Stimulated activated CD4-positive, alpha-beta T cell treated with anti-CD3 and anti-CD28 coated beads, Interleukin-1b, Interleukin-23, amount 100 ng/mL, for 48 hours (primary cell): ENCODE measurements around the gene APOC4.
"Not testable (repeated sequence)": the region's sequence is repeated elsewhere in the genome, so short reads cannot be mapped to it uniquely, and the experiment has no call there.

ENCODE experiments used
- DNase-seq: peaks from one replicate; pipeline ENCODE4 v3.0.0-alpha.2; 2020

APOC4 gene

DNA sequence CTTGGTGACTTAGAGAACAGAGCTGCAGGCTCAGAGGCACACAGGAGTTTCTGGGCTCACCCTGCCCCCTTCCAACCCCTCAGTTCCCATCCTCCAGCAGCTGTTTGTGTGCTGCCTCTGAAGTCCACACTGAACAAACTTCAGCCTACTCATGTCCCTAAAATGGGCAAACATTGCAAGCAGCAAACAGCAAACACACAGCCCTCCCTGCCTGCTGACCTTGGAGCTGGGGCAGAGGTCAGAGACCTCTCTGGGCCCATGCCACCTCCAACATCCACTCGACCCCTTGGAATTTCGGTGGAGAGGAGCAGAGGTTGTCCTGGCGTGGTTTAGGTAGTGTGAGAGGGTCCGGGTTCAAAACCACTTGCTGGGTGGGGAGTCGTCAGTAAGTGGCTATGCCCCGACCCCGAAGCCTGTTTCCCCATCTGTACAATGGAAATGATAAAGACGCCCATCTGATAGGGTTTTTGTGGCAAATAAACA is 17.8 kb upstream of the APOC4 start:
- no peak for DNase-seq

DNA sequence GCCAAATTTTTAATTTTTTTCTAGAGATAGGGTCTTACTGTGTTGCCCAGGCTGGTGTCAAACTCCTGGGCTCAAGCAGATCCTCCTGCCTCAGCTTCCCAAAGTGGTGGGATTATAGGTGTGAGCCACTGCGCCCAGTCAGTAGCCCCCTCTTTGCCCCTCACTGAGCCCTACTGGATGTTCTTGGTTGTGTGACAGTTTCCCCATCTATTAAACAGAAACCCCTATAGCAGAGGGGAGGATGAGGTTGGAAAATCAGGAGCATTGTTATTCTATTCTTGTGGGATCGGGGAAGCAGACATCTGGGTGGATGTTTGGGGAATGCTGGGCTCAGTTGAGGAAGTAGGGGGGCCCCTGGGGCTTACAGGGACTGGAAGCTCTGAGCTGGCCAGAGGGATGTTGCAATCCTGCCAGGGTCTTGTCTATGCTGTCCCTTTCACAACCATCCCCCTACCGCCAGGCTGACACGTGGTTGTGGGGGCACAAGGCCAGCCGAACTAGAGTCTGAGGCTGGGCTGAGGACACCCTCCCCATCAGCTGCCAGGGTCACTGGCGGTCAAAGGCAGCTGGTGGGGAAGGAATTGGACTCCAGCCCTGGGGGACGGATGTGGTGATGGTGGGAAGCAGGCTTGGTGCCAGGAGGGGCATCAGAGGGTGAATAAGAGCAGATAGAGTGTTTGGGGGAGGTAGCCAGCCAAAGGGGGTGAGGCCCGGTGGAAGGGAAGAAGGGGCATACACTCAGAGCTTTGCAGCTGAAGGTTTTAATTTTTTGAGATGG is 16.7 kb upstream of the APOC4 start:
- no peak for DNase-seq

DNA sequence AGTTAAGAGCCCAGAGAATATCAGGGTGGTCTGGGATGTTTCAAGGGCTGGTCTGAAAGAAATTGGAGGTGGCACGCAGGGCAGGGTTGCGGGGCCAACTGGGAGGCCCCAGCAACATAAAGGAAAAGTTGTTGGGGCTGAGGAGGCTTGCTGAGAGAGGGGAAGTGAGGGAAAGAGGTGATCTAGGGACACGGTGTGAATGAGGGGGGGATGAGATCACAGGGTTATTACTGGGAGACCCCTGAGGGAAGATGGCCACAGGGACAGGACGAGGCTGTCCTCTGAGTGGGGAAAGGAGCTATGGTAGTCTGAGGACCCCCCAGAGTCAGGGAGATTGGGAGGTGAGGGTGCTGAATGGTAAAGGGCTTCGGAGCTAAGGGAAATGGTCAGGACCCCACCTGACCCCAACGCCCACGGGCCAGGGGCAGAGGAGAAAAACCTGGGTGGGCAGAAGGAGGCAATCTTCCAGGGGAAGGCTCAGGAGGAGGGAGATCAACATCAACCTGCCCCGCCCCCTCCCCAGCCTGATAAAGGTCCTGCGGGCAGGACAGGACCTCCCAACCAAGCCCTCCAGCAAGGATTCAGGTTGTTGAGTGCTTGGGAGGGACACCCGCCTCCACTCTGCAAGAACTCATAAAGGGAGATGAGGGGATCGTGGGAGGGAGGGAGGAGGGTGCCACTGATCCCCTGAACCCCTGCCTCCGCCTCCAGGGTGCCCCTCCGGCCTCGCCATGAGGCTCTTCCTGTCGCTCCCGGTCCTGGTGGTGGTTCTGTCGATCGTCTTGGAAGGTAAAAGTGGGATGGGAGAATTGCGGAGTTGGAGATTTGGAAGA is 15.6 kb upstream of the APOC4 start:
- DNase-seq = not testable (repeated sequence)

DNA sequence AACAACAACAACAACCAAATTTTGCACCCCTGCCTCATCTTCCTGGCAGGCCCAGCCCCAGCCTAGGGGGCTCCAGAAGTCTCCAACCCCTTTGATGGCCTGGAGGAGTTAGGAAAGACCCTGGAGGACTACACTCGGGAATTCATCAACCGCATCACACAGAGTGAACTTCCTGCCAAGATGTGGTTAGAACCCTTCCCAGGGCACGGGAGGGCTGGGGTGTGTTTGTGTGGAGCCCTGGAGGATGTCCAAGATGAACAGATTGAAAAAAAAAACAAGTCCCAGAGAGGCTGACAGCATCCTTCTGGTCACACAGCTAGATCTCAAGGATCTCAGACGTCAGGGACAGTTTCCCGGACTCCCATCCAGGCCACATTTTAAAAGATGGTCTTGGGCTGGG is 14.3 kb upstream of the APOC4 start:
- no peak for DNase-seq

- no peak for DNase-seq
These were observed 11.9 kb upstream of the APOC4 start for GRCh38 chr19:44930088-44930487.

GRCh38 chr19:44931541-44931940 is 10.5 kb upstream of the APOC4 start:
- no peak for DNase-seq

- DNase-seq = no peak
These were observed 2.4 kb upstream of the APOC4 start for GRCh38 chr19:44939668-44940067.

GRCh38 chr19:44943801-44944249 is 1.8 kb downstream of the APOC4 start:
- DNase-seq = no peak

DNA sequence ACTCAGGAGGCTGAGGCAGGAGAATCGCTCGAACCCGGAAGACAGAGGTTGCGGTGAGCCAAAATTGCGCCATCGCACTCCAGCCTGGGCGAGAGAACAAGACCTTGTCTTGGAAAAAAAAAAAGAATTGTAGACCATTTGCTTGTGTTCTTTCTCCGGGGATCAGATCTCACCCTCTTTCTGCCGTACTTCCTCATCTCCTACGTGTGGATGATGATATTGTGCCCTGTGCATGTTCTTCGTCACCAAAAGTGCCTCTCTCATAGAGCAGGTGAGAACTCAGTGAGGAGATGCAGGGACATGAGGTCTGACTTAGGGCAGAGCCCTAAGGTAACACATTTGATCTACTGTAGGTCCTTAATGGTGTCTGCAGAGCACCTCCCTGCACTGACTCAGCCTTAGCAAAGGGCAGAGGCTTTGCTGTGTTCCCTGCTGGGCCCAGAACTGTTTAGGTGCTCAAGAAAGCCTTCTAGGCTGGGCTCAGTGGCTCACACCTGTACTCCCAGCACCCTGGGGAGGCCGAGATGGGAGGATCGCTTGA is 5.1 kb downstream of the APOC4 start:
- no peak for DNase-seq

DNA sequence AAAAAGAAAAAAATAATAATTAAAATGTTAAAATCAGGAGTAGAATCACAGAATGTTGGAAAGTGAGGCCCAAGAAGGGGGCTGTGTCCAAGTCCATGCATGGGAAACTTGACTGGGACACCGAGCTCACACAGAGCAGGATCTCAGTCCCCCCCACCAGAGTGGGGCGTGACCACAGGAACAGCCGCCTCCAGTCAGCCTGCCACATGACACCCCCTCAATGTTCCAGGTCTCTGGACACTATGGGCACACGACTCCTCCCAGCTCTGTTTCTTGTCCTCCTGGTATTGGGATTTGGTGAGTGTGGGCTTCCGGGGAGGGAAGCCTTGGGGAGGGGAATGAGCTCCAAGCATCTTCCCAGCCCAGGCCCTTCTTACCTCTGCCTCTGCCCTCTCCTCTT is 6.2 kb downstream of the APOC4 start:
- DNase-seq = no peak

- no peak for DNase-seq
These were observed 6.8 kb downstream of the APOC4 start for GRCh38 chr19:44948763-44949374.

DNA sequence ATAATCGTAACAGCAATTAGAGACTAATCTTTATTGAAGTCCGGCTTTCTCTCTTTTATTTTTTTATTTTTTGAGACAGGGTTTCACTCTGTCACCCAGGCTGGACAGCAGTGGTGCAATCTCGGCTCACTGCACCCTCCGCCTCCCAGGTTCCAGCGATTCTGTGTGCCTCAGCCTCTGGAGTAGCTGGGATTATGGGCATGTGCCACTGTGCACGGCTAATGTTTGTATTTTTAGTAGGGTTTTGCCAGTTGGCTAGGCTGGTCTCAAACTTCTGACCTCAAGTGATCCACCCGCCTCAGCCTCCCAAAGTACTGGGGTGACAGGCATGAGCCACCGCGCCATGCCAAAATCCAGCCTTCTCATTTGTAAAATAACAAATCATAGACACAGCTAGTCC is 7.5 kb downstream of the APOC4 start:
- DNase-seq = no peak

DNA sequence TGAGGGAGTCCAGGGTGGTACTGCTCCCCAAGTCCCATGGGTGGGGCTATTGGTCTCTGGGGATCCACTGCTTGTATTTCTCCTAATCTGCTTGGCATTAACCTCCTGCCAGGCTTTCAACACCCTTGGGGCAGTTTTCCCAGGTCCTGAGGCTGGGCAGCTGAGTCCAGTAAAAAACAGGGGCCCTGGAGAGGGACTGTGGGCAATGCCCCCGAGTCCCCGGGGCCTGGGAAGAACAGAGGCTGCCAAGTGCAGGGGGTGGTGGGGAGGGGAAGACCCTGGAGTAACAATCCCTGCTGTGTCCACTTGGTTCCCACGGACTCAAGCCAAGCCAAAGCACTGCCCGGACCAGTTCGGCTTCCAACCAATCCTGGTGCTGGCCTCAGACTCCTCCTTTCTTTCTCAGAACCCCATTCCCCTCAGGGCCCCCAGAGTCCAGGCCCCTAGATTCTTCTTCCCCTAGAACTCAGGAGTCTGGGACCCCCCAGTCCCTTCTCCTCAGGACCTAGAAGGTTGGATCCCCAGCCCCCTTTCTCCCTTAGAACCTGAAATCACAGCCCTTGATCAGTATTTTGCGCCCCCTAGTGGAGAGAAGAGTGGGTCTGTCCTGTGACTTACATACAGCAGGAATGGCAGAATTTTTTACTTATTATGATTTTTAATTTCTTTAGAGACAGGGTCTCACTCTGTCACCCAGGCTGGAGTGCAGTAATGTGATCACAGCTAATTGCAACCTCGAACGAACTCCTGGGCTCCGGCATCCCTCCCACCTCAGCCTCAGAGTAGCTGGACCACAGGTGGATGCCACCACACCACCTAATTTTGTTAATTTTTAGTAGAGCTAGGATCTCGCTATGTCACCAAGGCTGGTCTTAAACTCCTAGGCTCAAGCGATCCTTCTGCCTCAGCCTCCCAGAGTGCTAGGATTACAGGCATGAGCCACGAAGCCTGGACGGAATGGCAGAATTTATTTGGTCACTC is 9.4 kb downstream of the APOC4 start:
- peak; percentile 58 for DNase-seq

DNA sequence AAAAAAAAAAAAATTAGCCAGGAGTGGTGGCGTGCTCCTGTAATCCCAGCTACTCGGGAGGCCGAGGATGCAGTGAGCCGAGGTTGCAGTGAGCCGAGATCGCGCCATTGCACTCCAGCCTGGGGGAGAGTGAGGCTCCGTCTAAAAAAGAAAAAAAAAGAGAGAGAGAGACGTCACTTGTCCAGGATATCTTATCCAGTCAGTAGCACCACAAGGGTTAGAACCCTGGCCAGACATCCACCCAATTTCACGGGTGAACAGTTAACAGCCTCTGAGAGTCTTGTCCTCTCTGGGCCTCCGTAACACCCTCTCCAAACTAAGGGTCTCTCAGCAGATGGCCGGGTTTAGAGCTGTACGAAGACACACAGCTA is 12.2 kb downstream of the APOC4 start:
- no peak for DNase-seq

DNA sequence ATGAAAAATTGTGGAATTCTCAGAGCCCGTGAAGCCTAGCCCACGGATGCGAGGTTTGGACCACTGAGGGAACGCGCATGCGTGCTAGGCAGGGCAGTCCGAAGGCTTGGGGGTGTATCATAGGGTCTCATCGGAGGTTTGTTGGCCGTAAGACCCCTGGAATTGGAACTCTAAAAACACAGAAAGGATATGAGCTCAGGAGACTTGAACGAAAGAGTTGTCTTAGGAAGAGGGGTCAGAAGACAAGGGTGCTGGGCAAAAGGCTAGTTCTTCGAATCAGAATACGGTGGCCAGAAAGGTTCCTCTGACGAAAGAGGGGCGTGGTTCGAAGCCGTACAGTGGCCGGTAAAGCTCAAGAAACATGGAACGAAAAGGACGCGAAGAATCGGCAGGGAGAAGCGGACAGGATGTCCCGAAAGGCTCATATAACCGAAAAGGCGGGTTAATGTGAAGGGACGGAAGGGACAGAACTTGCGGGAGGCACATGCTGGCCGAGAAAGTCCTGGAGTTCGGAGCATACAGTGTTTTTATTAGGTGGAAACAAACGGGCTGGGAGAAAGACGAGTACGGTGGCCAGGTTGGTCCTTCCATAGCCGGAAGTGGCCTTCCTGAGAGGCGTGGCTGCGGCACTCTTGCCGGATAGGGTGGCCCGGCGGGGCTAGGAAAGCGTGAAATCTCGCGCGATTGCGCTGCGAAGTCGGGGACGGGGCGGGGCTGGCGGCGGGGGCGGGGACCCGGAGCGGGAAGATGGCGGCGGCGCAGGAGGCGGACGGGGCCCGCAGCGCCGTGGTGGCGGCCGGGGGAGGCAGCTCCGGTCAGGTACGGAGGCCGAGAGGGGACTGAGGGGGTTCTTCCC is 12.8 kb downstream of the APOC4 start, which contains the start of gene CLPTM1:
TSS of gene CLPTM1 (plus strand) at position 732 of the 856 bp plus-strand sequence. CDS start at position 748, 16 bp downstream.
- DNase-seq = peak; percentile 97

DNA sequence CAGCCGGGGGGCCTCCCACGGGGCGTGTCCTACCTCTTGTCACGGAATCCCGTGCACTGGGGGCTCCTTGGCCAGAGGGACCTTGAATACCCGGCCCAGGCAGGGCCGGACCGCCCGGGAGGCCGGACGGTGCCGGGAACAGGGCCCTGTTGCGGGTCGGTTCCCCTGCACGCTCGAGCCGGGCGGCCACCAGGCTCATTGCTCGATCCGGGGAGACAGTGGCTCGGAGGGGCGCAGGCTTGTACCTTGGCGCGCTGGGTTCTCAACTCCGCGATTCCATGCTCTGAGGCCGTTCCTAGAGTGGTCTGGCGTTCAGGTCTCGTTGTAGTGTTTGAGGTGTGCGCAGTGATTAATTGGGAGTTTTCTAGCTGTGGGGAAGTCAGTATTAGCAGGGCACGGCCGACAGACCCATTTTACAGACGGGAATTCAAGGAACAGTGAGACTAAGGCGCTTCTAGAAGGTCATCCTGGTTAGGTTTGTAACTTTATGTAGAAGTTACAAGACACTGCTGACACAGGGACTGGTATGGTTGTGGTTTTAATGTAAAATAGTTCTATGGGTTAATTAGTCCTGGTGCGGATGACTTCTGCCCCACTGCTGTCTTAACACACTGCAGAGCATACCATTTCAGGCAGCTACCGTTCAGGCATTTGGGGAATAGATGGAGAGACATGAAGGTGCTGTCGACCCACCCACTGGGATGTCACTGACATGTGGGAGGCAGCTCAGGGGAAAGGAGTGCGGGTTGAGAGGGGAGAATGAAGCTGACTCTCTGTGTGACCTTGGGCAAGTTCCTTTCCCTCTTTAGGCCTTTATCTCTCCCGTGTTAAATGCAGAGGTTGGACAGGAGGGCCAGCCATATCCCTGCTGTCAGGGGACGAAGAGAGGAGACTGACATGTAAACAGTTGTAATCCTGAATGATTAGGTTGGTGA is 13.7 kb downstream of the APOC4 start:
- no peak for DNase-seq

GRCh38 chr19:44957526-44957925 is 15.5 kb downstream of the APOC4 start:
- no peak for DNase-seq

- DNase-seq = no peak
These were observed 16.1 kb downstream of the APOC4 start for GRCh38 chr19:44958090-44958489.

- DNase-seq = no peak
These were observed 17.7 kb downstream of the APOC4 start for GRCh38 chr19:44959691-44960090.
